ENCODE results near the gene CCDC88C. TPM values are rescaled to one million over a fixed set of nuclear protein-coding genes. Genes with fewer than 3 reads are reported as not detected.

The CCDC88C gene
- 25.3 and 27.3 TPM in 2 replicates for total RNA-seq

GRCh38 chr14:91417120-91417982 lies at the start of gene CCDC88C:
CCDC88C (minus strand) TSS chr14:91417820; CDS start chr14:91417690, 130 bp downstream.

GRCh38 chr14:91244501-91244901 lies 173.1 kb downstream of the CCDC88C start, which contains the start of gene GPR68:
GPR68 (minus strand) TSS chr14:91244704; CDS start chr14:91235050, 9,654 bp downstream.

Other genes with a start within 250 kb of the CCDC88C start
- 0.72 and 1.3 TPM in 2 replicates for gene GPR68, start 173.1 kb downstream of the CCDC88C start, total RNA-seq
- gene PPP4R3A, start 92.5 kb upstream of the CCDC88C start, total RNA-seq, result 73.8 and 86.3 TPM in 2 replicates